Sigmoid colon (tissue), 7 donors: ENCODE measurements around the gene ZNF24. TPM values are rescaled to one million over a fixed set of nuclear protein-coding genes. Genes with fewer than 3 reads are reported as not detected.

Experiments
- DNase-seq: peaks from one replicate; pipeline ENCODE4 v3.0.0-alpha.2; 2019
- H3K27ac ChIP-seq, 4 donors: fragments of 200-600 bp; sonication (generic); one replicate each; pipeline ENCODE4 v1.5.1; 2016 to 2019; ENCODE audit warnings: mild to moderate bottlenecking in 1 of 4
- H3K27me3 ChIP-seq, 3 donors: fragments of 200-600 bp; sonication (generic); one replicate each; pipeline ENCODE4 v1.5.1; 2019; ENCODE audit warnings: mild to moderate bottlenecking in 1 of 3
- H3K36me3 ChIP-seq, 4 donors: fragments of 200-600 bp; sonication (generic); one replicate each; pipeline ENCODE4 v1.5.1; 2016 to 2019
- H3K4me1 ChIP-seq, 4 donors: fragments of 200-600 bp; sonication (generic); one replicate each; pipeline ENCODE4 v1.5.1; 2017 to 2019
- H3K4me3 ChIP-seq, 4 donors: fragments of 200-600 bp; sonication (generic); one replicate each; pipeline ENCODE4 v1.5.1; 2017 to 2019; ENCODE audit warnings: mild to moderate bottlenecking in 2 of 4, moderate library complexity in 1 of 4
- H3K9me3 ChIP-seq, 4 donors: fragments of 200-600 bp in 3 of 4; sonication (generic) in 3 of 4; one replicate each; pipeline versions ENCODE4 v1.5.1 to v1.6.1; 2013 to 2019
- EP300 ChIP-seq, 4 donors: sonication (generic); formaldehyde crosslinking; IDR thresholded peaks; one replicate each; pipeline ENCODE4 v1.6.1; 2017; ENCODE audit warnings: antibody characterized with exemption in 4 of 4
- POLR2A ChIP-seq, 2 donors: fragments of 450-650 bp; IDR thresholded peaks; one replicate each; pipeline ENCODE4 v1.6.1; 2016; ENCODE audit warnings: antibody characterized with exemption in 2 of 2, mild to moderate bottlenecking in 2 of 2, moderate library complexity in 2 of 2
- POLR2AphosphoS5 ChIP-seq, 4 donors: sonication (generic); formaldehyde crosslinking; IDR thresholded peaks; one replicate each; pipeline ENCODE4 v1.6.1; 2017; ENCODE audit warnings: antibody characterized with exemption in 4 of 4
- WGBS, 2 donors: extraction: QIAGEN DNeasy Blood & Tissue Kit; methylation state at CpG; one replicate each; pipeline ENCODE4 v1.1.7; 2013; 5-methylcytosine and 5-hydroxymethylcytosine counted together
- intact Hi-C: fragments of 100-400 bp; cut with DNase I; formaldehyde crosslinking; loops from one replicate; pipeline ENCODE4 v1.15.1; 2023
- polyA plus RNA-seq, 3 donors: library from polyadenylated mRNA; stranded (reverse); fragments of 200-250 nt; gene quantifications; one replicate each; pipeline ENCODE4 v1.2.3, GENCODE V29; 2013
- total RNA-seq, 4 donors: library from RNA; depleted of rRNA; stranded (reverse); fragments of >200 nt; gene quantifications; one replicate each; pipeline ENCODE4 v1.1.0, GENCODE V29; 2016
- TF ChIP-seq, protein P1 (sequence below), 4 experiments: fragments of 450-650 bp in 3 of 4; fragments of 200-600 bp in 1 of 4; IDR thresholded peaks; one replicate each; pipeline ENCODE4 v1.5.1; 2016 to 2019; ENCODE audit warnings: antibody characterized with exemption in 4 of 4, mild to moderate bottlenecking in 3 of 4, moderate library complexity in 2 of 4
- donor health status: healthy with polysubstance abuse.
- donor health status: Bipolar disorder and iron deficiency.
- donor health status: healthy.

ZNF24 gene
- total and polyA plus RNA-seq, 7 donors: 12.0 to 49.4 (median 32.4) TPM

DNA sequence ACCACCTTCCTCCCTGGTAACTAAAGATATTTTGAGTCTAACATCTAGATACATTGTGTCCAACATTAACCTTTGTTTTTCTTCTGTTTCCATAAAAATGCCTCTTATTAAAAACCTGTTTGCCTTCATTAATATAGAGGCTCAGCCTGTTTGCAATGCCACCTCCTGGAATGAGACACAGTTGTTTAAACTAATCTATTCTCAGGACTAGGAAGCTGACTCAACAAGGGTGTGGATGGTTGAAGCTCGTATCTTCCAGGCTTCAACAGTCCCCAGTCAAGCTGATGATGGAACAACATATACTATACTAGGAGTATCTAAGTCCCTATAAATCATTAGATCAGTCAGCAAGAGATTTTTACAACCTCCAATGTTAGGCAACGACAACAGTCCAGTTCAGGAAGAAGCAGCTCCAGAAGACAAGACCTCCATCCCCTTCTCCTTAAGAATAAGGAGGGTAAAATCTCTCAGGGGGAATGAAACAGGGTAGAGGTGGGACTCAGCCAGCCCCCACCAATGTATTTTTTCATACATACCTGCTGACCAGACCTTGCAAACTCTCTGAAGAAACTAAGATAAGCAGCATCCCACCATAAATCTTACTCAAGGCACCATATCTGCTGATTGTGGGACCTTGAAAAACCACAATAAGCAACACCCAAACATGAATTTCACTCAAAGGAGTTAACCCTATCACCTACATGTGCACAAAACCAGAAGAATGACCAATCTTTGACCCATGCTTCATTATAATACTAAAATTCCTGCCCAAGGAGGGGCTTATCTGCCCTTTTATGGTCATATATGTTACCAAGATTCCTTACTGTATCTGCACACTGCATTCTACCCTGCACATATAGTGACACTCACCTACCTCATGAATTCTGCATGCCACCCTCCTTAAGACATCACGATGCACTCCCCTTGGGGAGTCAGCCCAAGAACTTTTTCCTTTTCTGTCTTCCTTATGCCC lies 21.4 kb downstream of the ZNF24 start:
- Histone ChIP-seq H3K27me3 (no peaks in the 10 kb centered on the region), H3K9me3 (no peaks in the 10 kb centered on the region), H3K4me3 (no peak overlapping the region), H3K36me3 (no peaks in the 10 kb centered on the region), H3K4me1 (no peaks in the 10 kb centered on the region), H3K27ac (no peak overlapping the region)
- 65 to 81% methylated on average over 3 of the region's 3 CpGs for WGBS, 2 donors
- intact Hi-C loops: no loop called here
- TF ChIP-seq, protein P1, sequence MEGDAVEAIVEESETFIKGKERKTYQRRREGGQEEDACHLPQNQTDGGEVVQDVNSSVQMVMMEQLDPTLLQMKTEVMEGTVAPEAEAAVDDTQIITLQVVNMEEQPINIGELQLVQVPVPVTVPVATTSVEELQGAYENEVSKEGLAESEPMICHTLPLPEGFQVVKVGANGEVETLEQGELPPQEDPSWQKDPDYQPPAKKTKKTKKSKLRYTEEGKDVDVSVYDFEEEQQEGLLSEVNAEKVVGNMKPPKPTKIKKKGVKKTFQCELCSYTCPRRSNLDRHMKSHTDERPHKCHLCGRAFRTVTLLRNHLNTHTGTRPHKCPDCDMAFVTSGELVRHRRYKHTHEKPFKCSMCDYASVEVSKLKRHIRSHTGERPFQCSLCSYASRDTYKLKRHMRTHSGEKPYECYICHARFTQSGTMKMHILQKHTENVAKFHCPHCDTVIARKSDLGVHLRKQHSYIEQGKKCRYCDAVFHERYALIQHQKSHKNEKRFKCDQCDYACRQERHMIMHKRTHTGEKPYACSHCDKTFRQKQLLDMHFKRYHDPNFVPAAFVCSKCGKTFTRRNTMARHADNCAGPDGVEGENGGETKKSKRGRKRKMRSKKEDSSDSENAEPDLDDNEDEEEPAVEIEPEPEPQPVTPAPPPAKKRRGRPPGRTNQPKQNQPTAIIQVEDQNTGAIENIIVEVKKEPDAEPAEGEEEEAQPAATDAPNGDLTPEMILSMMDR (IDR thresholded peaks at IDR 0.05): no peak
- no peak for TF ChIP-seq EP300 (IDR thresholded peaks at IDR 0.05)
- no peak for TF ChIP-seq POLR2AphosphoS5 (IDR thresholded peaks at IDR 0.05)
- no peak for TF ChIP-seq POLR2A (IDR thresholded peaks at IDR 0.05)
- DNase-seq: no peak

DNA sequence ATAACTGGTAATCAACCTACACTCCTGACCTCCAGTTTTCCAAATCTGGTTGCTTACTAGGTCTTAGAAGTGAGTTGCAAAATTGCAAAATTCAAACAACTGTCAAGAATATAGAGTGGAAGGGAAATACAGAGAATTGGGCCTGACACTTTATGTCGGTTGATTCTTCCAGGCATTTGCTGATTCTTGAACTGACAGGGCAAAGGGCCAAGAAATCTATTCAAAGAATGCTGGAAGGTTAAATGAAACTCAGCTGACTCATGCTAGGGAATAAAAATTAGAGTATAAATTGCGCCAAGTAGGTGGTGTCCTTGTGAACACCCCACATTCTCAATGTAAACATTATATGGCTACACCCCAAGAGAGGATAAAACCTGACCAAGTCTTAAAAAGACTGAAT lies 32.7 kb downstream of the ZNF24 start:
- Histone ChIP-seq H3K36me3 (peaks cover 6 to 27% (median 13%) of the 10 kb centered on the region in 4 donors), H3K4me3 (no peak overlapping the region), H3K9me3 (peaks cover 9 to 30% (median 27%) of the 10 kb centered on the region in 4 donors), H3K27me3 (no peaks in the 10 kb centered on the region), H3K4me1 (peaks cover 0 to 3% (median 0%) of the 10 kb centered on the region in 4 donors), H3K27ac (no peak overlapping the region)
- 88 to 89% methylated on average over 2 of the region's 2 CpGs for WGBS, 2 donors
- intact Hi-C loops: no loop called here
- TF ChIP-seq POLR2A (IDR thresholded peaks at IDR 0.05) (no peak), POLR2AphosphoS5 (IDR thresholded peaks at IDR 0.05) (no peak), EP300 (IDR thresholded peaks at IDR 0.05) (no peak)
- TF ChIP-seq, protein P1 (IDR thresholded peaks at IDR 0.05): no peak
- no peak for DNase-seq

DNA sequence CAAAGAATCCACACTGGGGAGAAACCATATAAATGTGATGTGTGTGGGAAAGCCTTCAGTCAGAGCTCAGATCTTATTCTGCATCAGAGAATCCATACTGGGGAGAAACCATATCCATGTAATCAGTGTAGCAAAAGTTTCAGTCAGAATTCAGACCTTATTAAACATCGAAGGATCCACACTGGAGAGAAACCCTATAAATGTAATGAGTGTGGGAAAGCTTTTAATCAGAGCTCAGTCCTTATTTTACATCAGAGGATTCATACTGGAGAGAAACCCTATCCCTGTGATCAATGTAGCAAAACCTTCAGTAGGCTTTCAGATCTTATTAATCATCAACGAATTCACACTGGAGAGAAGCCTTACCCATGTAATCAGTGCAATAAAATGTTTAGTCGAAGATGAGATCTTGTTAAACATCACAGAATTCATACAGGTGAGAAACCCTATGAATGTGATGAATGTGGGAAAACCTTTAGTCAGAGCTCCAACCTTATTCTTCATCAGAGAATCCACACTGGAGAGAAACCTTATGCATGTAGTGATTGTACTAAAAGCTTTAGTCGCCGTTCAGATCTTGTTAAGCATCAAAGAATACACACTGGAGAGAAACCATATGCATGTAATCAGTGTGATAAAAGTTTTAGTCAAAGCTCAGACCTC lies 37.5 kb downstream of the ZNF24 start:
- no peak for TF ChIP-seq EP300 (IDR thresholded peaks at IDR 0.05)
- TF ChIP-seq, protein P1 (IDR thresholded peaks at IDR 0.05): no peak
- TF ChIP-seq POLR2AphosphoS5 (IDR thresholded peaks at IDR 0.05): no peak
- no peak for TF ChIP-seq POLR2A (IDR thresholded peaks at IDR 0.05)
- DNase-seq: no peak
- intact Hi-C loops: no loop called here
- Histone ChIP-seq H3K36me3 (peaks cover 14 to 62% (median 29%) of the 10 kb centered on the region in 4 donors), H3K27ac (no peak overlapping the region), H3K9me3 (peaks cover 9 to 54% (median 50%) of the 10 kb centered on the region in 4 donors), H3K4me3 (no peak overlapping the region), H3K4me1 (peaks cover 0 to 3% (median 0%) of the 10 kb centered on the region in 4 donors), H3K27me3 (no peaks in the 10 kb centered on the region)
- 97% methylated on average over 5 of the region's 5 CpGs for WGBS, 2 donors

DNA sequence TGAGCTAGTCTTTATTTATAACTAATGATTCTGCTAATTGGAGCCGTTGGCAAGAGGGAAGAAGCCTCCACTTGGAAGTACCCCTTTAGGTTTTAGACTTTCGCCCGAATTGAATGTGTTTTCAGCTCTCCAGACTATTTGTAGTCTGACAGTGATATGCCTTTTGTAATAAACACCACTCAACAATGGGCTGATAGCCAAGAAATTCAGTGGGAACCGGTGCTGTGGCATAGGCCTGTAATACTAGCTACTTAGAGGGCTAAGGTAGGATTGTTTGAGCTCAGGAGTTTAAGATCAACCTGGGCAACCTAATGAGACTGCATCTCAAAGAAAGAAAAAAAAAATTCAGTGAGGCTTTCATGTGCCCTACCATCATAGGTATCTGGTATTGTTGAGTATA lies 40.6 kb downstream of the ZNF24 start:
- H3K36me3 ChIP-seq: peaks cover 14 to 73% (median 31%) of the 10 kb centered on the region in 4 donors
- peaks cover 9 to 50% (median 47%) of the 10 kb centered on the region in 4 donors for H3K9me3 ChIP-seq
- H3K4me3 ChIP-seq: no peak overlapping the region
- DNase-seq: no peak
- H3K27ac ChIP-seq: no peak overlapping the region
- intact Hi-C loops: no loop called here
- WGBS, 2 donors: 97% methylated on average over 4 of the region's 4 CpGs
- TF ChIP-seq POLR2A (IDR thresholded peaks at IDR 0.05) (no peak), POLR2AphosphoS5 (IDR thresholded peaks at IDR 0.05) (no peak), EP300 (IDR thresholded peaks at IDR 0.05) (no peak)
- TF ChIP-seq, protein P1 (IDR thresholded peaks at IDR 0.05): no peak
- no peaks in the 10 kb centered on the region for H3K4me1 ChIP-seq
- H3K27me3 ChIP-seq: no peaks in the 10 kb centered on the region
